Hepatocyte (in vitro differentiated cells): ENCODE measurements around the gene PPCDC. TPM values are rescaled to one million over a fixed set of nuclear protein-coding genes. Genes with fewer than 3 reads are reported as not detected.
"Not testable (repeated sequence)": the region's sequence is repeated elsewhere in the genome, so short reads cannot be mapped to it uniquely, and the experiment has no call there.

Experiments used
- DNase-seq: peaks from one replicate; pipeline ENCODE4 v3.0.0-alpha.2; 2016; ENCODE audit warnings: low spot score
- H2AFZ ChIP-seq: fragments of 200-600 bp; sonication (generic); 2 replicates; pipeline ENCODE4 v1.6.0; 2016; ENCODE audit warnings: antibody characterized with exemption, mild to moderate bottlenecking
- H3K27ac ChIP-seq: fragments of 200-600 bp; sonication (generic); 2 replicates; pipeline ENCODE4 v1.5.1; 2016; ENCODE audit warnings: mild to moderate bottlenecking
- H3K27me3 ChIP-seq: fragments of 200-600 bp; sonication (generic); 2 replicates; pipeline ENCODE4 v1.6.1; 2016
- H3K36me3 ChIP-seq: fragments of 200-600 bp; sonication (generic); replicated peaks from 2 replicates; pipeline ENCODE4 v1.5.1; 2016; ENCODE audit warnings: low read depth; ENCODE audit not compliant: insufficient read depth
- H3K4me1 ChIP-seq: fragments of 200-600 bp; sonication (generic); 2 replicates; pipeline ENCODE4 v1.5.1; 2016; ENCODE audit warnings: mild to moderate bottlenecking, moderate library complexity; ENCODE audit not compliant: insufficient read depth
- H3K4me2 ChIP-seq: fragments of 200-600 bp; sonication (generic); 2 replicates; pipeline ENCODE4 v1.6.0; 2016
- H3K4me3 ChIP-seq: fragments of 200-600 bp; sonication (generic); 2 replicates; pipeline ENCODE4 v1.5.1; 2016; ENCODE audit warnings: mild to moderate bottlenecking
- H3K79me2 ChIP-seq: fragments of 200-600 bp; sonication (generic); 2 replicates; pipeline ENCODE4 v1.6.0; 2017; ENCODE audit warnings: mild to moderate bottlenecking
- H3K9me2 ChIP-seq: fragments of 200-600 bp; sonication (generic); replicated peaks from 2 replicates; pipeline ENCODE4 v1.6.0; 2017; ENCODE audit warnings: mild to moderate bottlenecking; ENCODE audit not compliant: insufficient read depth
- H3K9me3 ChIP-seq: fragments of 200-600 bp; sonication (generic); 2 replicates; pipeline ENCODE4 v1.5.1; 2016; ENCODE audit warnings: low read depth, mild to moderate bottlenecking
- H4K20me1 ChIP-seq: fragments of 200-600 bp; sonication (generic); 2 replicates; pipeline ENCODE4 v1.6.0; 2016; ENCODE audit warnings: mild to moderate bottlenecking; ENCODE audit not compliant: insufficient read depth, poor library complexity, severe bottlenecking
- EZH2 ChIP-seq: fragments of 200-600 bp; sonication (generic); IDR thresholded peaks from 2 replicates; pipeline ENCODE4 v1.6.1; 2016; ENCODE audit warnings: antibody characterized with exemption, mild to moderate bottlenecking, borderline replicate concordance
- EZH2phosphoT487 ChIP-seq: fragments of 200-600 bp; sonication (generic); IDR thresholded peaks from one replicate; pipeline ENCODE4 v1.6.1; 2018; ENCODE audit warnings: antibody characterized with exemption, mild to moderate bottlenecking, low read depth, moderate library complexity; ENCODE audit not compliant: unreplicated experiment, severe bottlenecking
- WGBS: methylation state at CpG from one replicate; pipeline ENCODE4 v1.1.6; 2016; ENCODE audit warnings: low lambda C conversion rate; ENCODE audit errors: missing lambda C conversion rate; 5-methylcytosine and 5-hydroxymethylcytosine counted together
- polyA plus RNA-seq: library from polyadenylated mRNA; unstranded; fragments of >200 nt; fragmentation: Nextera tagmentation; extraction: Ambion mirVana; gene quantifications from 2 replicates; pipeline ENCODE4 v1.2.1, GENCODE V29; 2016
- total RNA-seq: library from RNA; depleted of rRNA; stranded (reverse); fragments of >200 nt; gene quantifications from 2 replicates; pipeline ENCODE4 v1.2.3, GENCODE V29; 2014
- TF ChIP-seq, protein P1 (sequence below): fragments of 200-600 bp; sonication (generic); IDR thresholded peaks from 2 replicates; pipeline ENCODE4 v1.5.1; 2016; ENCODE audit warnings: antibody characterized with exemption, mild to moderate bottlenecking; ENCODE audit not compliant: poor library complexity

Gene PPCDC
- total and polyA plus RNA-seq, 2 experiments from 2014 or later: 16.4 to 21.1 TPM

DNA sequence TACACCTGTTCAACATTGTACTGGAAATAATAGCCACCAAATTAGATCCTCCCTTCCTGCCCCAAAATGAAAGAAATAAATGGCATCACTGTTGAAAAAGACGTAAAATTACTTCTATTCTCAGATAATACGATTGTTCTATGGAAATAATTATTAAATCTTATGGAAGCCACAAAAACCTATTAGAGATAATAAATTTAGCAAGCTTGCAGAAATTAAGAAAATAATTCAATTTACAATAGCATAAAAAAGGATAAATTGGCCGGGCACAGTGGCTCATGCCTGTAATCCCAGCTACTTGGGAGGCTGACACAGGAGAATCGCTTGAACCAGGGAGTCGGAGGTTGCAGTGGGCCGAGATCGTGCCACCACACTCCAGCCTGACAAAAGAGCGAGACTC is 57.8 kb downstream of the PPCDC start:
- DNase-seq: no peak
- Histone ChIP-seq H3K36me3 (no peaks in the 10 kb centered on the region), H4K20me1 (no peaks in the 10 kb centered on the region), H3K4me2 (no peak overlapping the region), H3K79me2 (no peaks in the 10 kb centered on the region), H3K9me3 (no peaks in the 10 kb centered on the region), H3K4me1 (no peaks in the 10 kb centered on the region), H3K9me2 (no peaks in the 10 kb centered on the region), H3K27me3 (no peaks in the 10 kb centered on the region), H3K27ac (no peak overlapping the region), H3K4me3 (no peak overlapping the region), H2AFZ (no peak overlapping the region)
- TF ChIP-seq, protein P1, sequence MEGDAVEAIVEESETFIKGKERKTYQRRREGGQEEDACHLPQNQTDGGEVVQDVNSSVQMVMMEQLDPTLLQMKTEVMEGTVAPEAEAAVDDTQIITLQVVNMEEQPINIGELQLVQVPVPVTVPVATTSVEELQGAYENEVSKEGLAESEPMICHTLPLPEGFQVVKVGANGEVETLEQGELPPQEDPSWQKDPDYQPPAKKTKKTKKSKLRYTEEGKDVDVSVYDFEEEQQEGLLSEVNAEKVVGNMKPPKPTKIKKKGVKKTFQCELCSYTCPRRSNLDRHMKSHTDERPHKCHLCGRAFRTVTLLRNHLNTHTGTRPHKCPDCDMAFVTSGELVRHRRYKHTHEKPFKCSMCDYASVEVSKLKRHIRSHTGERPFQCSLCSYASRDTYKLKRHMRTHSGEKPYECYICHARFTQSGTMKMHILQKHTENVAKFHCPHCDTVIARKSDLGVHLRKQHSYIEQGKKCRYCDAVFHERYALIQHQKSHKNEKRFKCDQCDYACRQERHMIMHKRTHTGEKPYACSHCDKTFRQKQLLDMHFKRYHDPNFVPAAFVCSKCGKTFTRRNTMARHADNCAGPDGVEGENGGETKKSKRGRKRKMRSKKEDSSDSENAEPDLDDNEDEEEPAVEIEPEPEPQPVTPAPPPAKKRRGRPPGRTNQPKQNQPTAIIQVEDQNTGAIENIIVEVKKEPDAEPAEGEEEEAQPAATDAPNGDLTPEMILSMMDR: no peak
- TF ChIP-seq EZH2 (no peak), EZH2phosphoT487 (no peak)
- WGBS: 95% methylated on average over 8 of the region's 8 CpGs

GRCh38 chr15:75082689-75083088 is 59.3 kb downstream of the PPCDC start:
- H3K27me3 ChIP-seq: no peaks in the 10 kb centered on the region
- WGBS: 96% methylated on average over 1 of the region's 1 CpG
- TF ChIP-seq EZH2phosphoT487 (no peak), EZH2 (no peak)
- TF ChIP-seq, protein P1: no peak

DNA sequence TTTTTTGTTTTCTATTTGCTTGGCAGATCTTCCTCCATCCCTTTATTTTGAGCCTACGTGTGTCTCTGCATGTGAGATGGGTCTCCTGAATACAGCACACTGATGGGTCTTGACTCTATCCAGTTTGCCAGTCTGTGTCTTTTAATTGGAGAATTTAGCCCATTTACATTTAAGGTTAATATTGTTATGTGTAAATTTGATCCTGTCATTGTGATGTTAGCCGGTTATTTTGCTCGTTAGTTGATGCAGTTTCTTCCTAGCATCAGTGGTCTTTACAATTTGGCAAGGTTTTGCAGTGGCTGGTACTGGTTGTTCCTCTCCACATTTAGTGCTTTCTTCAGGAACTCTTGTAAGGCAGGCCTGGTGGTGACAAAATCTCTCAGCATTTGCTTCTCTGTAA is 62.3 kb downstream of the PPCDC start:
- not testable (repeated sequence) for H3K4me2 ChIP-seq, H3K36me3 ChIP-seq, H3K9me3 ChIP-seq, H4K20me1 ChIP-seq, H3K79me2 ChIP-seq, DNase-seq, H3K4me3 ChIP-seq, H3K27ac ChIP-seq, H2AFZ ChIP-seq, H3K27me3 ChIP-seq, H3K9me2 ChIP-seq, H3K4me1 ChIP-seq
- 91% methylated on average over 3 of the region's 3 CpGs for WGBS

More at GRCh38 chr15:75082689-75083088, 59.3 kb downstream of the PPCDC start:
- Histone ChIP-seq H4K20me1 (no peaks in the 10 kb centered on the region), H3K4me1 (no peaks in the 10 kb centered on the region), H3K4me3 (no peak overlapping the region), H3K9me3 (no peaks in the 10 kb centered on the region), H3K4me2 (no peak overlapping the region), H3K27ac (no peak overlapping the region), H3K79me2 (no peaks in the 10 kb centered on the region), H2AFZ (no peak overlapping the region), H3K36me3 (no peaks in the 10 kb centered on the region), H3K9me2 (no peaks in the 10 kb centered on the region)
- no peak for DNase-seq

DNA sequence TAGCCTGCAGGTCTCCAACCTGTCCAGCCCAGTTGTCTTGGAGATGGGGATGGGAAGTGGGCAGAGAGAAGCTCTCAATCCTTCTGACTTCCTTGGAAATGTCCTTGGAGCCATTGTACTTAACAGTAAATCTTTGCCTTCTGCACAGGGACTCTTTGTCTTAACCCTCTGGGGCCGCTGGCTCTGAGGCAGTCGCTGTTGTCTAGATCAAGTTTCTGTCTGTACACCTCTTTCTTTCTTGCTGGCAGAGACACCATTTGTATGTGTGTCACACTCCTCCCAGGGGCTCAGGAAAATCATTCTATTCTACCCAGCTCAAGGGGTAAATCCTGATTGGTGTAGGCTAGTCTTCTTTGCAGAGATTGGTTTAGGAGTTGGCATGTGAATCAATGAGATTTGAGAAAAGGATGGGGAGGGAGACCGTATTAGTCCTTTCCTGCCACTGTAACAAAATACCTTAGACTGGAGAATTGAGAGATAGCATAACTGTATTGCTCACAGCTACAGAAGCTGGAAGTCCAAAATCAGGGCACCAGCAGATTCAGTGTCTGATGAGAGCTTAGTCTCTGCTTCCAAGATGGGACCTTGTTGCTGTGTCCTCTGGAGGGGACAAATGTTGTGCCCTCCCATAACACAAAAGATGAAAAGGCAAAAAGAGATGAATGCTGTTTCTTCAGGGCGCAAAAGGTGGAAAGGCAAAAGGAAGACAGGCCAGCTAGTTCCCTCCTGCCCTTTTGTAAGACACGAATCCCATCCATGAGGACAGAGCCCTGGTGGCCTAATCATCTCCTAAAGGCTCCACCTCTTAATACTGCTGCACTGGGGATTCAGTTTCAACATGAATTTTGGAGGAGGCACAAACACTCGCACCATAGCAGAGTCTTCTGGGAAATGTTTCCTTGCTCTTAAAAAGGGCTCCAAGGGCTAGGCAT is 66.3 kb downstream of the PPCDC start:
- H3K4me1 ChIP-seq: no peaks in the 10 kb centered on the region
- no peaks in the 10 kb centered on the region for H3K36me3 ChIP-seq
- no peaks in the 10 kb centered on the region for H3K9me2 ChIP-seq
- H3K9me3 ChIP-seq: no peaks in the 10 kb centered on the region
- TF ChIP-seq EZH2phosphoT487: no peak
- no peak for TF ChIP-seq EZH2
- TF ChIP-seq, protein P1: no peak
- 73% methylated on average over 6 of the region's 6 CpGs for WGBS
- no peaks in the 10 kb centered on the region for H3K27me3 ChIP-seq
- no peak overlapping the region for H3K4me3 ChIP-seq
- H3K4me2 ChIP-seq: no peak overlapping the region
- H3K79me2 ChIP-seq: no peaks in the 10 kb centered on the region
- no peak for DNase-seq
- no peak overlapping the region for H2AFZ ChIP-seq
- no peaks in the 10 kb centered on the region for H4K20me1 ChIP-seq
- peak overlapping the region; percentile 15 for H3K27ac ChIP-seq
